Measurements from ENCODE around the gene TSPAN6. TPM values are rescaled to one million over a fixed set of nuclear protein-coding genes. Genes with fewer than 3 reads are reported as not detected.

TSPAN6 gene, protein sequence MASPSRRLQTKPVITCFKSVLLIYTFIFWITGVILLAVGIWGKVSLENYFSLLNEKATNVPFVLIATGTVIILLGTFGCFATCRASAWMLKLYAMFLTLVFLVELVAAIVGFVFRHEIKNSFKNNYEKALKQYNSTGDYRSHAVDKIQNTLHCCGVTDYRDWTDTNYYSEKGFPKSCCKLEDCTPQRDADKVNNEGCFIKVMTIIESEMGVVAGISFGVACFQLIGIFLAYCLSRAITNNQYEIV
- 10 to 100 TPM in 1 of 2 donors, 1 to 10 TPM in 1; 7.2 to 13.0 TPM for total RNA-seq

DNA sequence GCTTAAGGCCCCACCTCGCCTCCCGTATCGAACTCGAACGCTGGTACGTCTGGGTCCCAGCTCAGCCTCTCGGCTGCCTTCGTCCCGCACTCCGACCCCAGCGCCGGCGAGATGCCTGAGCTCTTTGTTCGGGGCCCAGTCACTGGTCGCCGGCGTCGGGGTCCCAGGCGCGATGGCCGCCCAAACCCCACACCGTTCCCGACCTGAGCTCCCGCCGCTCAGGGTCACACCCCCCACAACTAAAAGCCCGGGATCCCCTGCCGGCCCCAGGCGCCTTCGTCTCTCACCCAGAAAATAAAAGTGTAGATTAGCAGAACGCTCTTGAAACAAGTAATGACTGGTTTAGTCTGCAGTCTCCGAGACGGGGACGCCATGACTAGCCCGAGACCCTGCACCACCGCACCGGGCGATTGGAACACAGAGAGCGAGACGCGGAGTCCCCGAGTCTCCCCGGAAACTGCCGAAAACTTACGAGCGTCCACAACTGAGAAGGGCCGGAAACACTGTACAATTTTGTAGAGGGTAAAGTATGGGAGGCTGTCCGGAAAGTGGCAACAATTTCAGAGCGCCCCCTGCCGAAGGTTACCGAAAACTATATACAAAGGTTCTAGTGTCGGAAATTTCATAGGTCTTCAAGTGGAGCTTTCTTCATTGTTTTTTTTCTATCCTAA is at the start of gene TSPAN6:
TSS of gene TSPAN6 (minus strand) at position 486 of the 671 bp plus-strand sequence. CDS start at position 374, 112 bp downstream.
- ATAC-seq (ENCODE audit: insufficient number of reproducible peaks, low FRiP score, low read depth) (peak; percentile 65), DNase-seq (ENCODE audit: low spot score) (no peak)
- H3K27ac ChIP-seq = peak within 1 kb of the TSS; percentile 56 to 59
- H3K4me1 ChIP-seq (ENCODE audit: control insufficient read depth in 1 of 2, low read depth in 2 of 2) = peaks cover 0 to 6% of the 10 kb centered on the region in 2 donors
- no peaks in the 10 kb centered on the region for H3K27me3 ChIP-seq (replicated peaks; ENCODE audit: insufficient read depth)
- peak; percentile 35 for TF ChIP-seq CTCF (IDR thresholded peaks at IDR 0.05)
- no peaks in the 10 kb centered on the region for H3K36me3 ChIP-seq
- H3K9me3 ChIP-seq = no peaks in the 10 kb centered on the region
- H3K4me3 ChIP-seq = peak within 1 kb of the TSS; percentile 74

DNA sequence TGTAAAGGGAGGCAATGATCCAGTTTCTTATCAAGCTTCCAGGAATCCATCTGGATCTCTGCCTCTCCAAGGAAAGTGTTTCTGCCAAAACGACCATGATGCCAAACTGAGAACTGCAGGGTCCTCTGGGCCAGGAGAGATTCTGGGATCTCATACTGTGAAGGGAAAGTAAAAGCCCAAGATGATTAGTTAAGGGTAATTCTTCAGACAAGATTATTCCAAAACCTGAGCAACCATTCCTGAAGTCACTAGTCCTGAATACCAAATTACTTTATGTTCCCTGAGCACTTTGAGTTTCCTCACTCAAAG is 49.3 kb upstream of the TSPAN6 start:
- TF ChIP-seq CTCF (IDR thresholded peaks at IDR 0.05) = no peak
- Histone ChIP-seq H3K4me1 (ENCODE audit: control insufficient read depth in 1 of 2, low read depth in 2 of 2) (no peaks in the 10 kb centered on the region), H3K27me3 (replicated peaks; ENCODE audit: insufficient read depth) (no peaks in the 10 kb centered on the region), H3K36me3 (no peaks in the 10 kb centered on the region), H3K9me3 (no peaks in the 10 kb centered on the region), H3K4me3 (no peak overlapping the region), H3K27ac (no peak overlapping the region)
- ATAC-seq (ENCODE audit: insufficient number of reproducible peaks, low FRiP score, low read depth) (no peak), DNase-seq (ENCODE audit: low spot score) (no peak)

DNA sequence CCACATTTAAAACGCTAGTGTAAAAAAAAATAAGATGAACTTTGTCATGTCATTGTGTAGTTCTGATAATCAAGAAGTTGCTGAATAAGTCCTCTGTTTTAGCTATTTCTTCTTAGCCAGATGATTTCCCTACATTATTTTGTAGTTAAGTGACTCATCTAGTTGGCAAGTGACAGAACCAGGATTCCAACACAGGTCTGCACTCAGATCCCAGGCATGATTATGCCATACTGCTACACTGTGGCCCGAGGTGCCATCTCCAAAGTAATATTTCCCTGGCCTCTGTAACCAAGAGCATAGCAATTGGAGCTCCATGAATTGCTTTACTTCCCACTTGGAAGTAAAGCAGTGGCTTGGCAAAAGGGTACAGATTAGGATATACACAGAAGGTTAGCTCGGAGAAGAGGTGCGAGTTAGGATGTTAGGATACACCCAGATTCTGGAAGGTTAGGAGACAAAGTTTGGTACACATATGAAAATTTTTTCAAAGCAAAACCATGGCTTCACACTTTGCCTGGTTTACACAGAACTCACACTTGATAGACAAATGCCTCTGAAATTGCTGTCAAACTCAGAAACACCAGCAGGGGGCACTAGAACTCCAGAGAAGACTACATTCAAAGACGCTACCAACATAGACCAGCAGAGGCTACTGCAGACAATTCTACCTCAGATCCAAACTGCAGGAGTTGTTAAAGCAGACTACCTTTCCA is 48.8 kb upstream of the TSPAN6 start:
- ATAC-seq (ENCODE audit: insufficient number of reproducible peaks, low FRiP score, low read depth) = peak; percentile 89
- DNase-seq (ENCODE audit: low spot score) = no peak
- no peak overlapping the region for H3K4me3 ChIP-seq
- no peaks in the 10 kb centered on the region for H3K27me3 ChIP-seq (replicated peaks; ENCODE audit: insufficient read depth)
- no peaks in the 10 kb centered on the region for H3K36me3 ChIP-seq
- no peaks in the 10 kb centered on the region for H3K9me3 ChIP-seq
- no peaks in the 10 kb centered on the region for H3K4me1 ChIP-seq (ENCODE audit: control insufficient read depth in 1 of 2, low read depth in 2 of 2)
- no peak overlapping the region for H3K27ac ChIP-seq
- peak; percentile 74 for TF ChIP-seq CTCF (IDR thresholded peaks at IDR 0.05)

GRCh38 chrX:100682939-100683338 is 46.3 kb upstream of the TSPAN6 start:
- DNase-seq (ENCODE audit: low spot score) (no peak), ATAC-seq (ENCODE audit: insufficient number of reproducible peaks, low FRiP score, low read depth) (no peak)
- Histone ChIP-seq H3K27ac (no peak overlapping the region), H3K36me3 (no peaks in the 10 kb centered on the region), H3K4me1 (ENCODE audit: control insufficient read depth in 1 of 2, low read depth in 2 of 2) (no peaks in the 10 kb centered on the region), H3K27me3 (replicated peaks; ENCODE audit: insufficient read depth) (no peaks in the 10 kb centered on the region), H3K9me3 (no peaks in the 10 kb centered on the region), H3K4me3 (no peak overlapping the region)
- TF ChIP-seq CTCF (IDR thresholded peaks at IDR 0.05) = no peak

GRCh38 chrX:100681599-100681998 is 45.0 kb upstream of the TSPAN6 start:
- ATAC-seq (ENCODE audit: insufficient number of reproducible peaks, low FRiP score, low read depth) (no peak), DNase-seq (ENCODE audit: low spot score) (no peak)
- no peaks in the 10 kb centered on the region for H3K9me3 ChIP-seq
- no peaks in the 10 kb centered on the region for H3K27me3 ChIP-seq (replicated peaks; ENCODE audit: insufficient read depth)
- no peak overlapping the region for H3K4me3 ChIP-seq
- TF ChIP-seq CTCF (IDR thresholded peaks at IDR 0.05) = no peak
- no peaks in the 10 kb centered on the region for H3K36me3 ChIP-seq
- H3K4me1 ChIP-seq (ENCODE audit: control insufficient read depth in 1 of 2, low read depth in 2 of 2) = no peaks in the 10 kb centered on the region
- H3K27ac ChIP-seq = no peak overlapping the region
